Esophagus muscularis mucosa (tissue), 4 donors: ENCODE data around the gene GPR132. TPM values are rescaled to one million over a fixed set of nuclear protein-coding genes. Genes with fewer than 3 reads are reported as not detected.

Experiments
- DNase-seq: peaks from one replicate; pipeline ENCODE4 v3.0.0-alpha.2; 2017; ENCODE audit errors: extremely low spot score
- H3K27ac ChIP-seq, 4 donors: fragments of 200-600 bp; sonication (generic); replicated peaks in 1 of 4; 1 replicate in 3 of 4; 2 replicates in 1 of 4; pipeline ENCODE4 v1.5.1; 2016 to 2019; ENCODE audit warnings: mild to moderate bottlenecking in 1 of 4
- H3K27me3 ChIP-seq, 4 donors: fragments of 200-600 bp; sonication (generic); one replicate each; pipeline versions ENCODE4 v1.5.1 to v1.6.0; 2016 to 2019
- H3K36me3 ChIP-seq, 4 donors: fragments of 200-600 bp; sonication (generic); one replicate each; pipeline ENCODE4 v1.5.1; 2016 to 2019
- H3K4me1 ChIP-seq, 4 donors: fragments of 200-600 bp; sonication (generic); one replicate each; pipeline ENCODE4 v1.5.1; 2016 to 2019
- H3K4me3 ChIP-seq, 4 donors: fragments of 200-600 bp; sonication (generic); 1 replicate in 2 of 4; 2 replicates in 2 of 4; pipeline ENCODE4 v1.5.1; 2016 to 2019; ENCODE audit warnings: mild to moderate bottlenecking in 4 of 4, moderate library complexity in 1 of 4
- H3K9me3 ChIP-seq, 4 donors: fragments of 200-600 bp; sonication (generic); 1 replicate in 3 of 4; 2 replicates in 1 of 4; pipeline ENCODE4 v1.5.1; 2016 to 2019
- EP300 ChIP-seq: sonication (generic); formaldehyde crosslinking; IDR thresholded peaks from one replicate; pipeline ENCODE4 v1.6.1; 2017; ENCODE audit warnings: antibody characterized with exemption
- POLR2A ChIP-seq: fragments of 450-650 bp; IDR thresholded peaks from one replicate; pipeline ENCODE4 v1.6.1; 2017; ENCODE audit warnings: antibody characterized with exemption, moderate library complexity, mild to moderate bottlenecking, low read depth
- POLR2AphosphoS5 ChIP-seq, 2 donors: sonication (generic); formaldehyde crosslinking; IDR thresholded peaks; one replicate each; pipeline ENCODE4 v1.6.1; 2017; ENCODE audit warnings: antibody characterized with exemption in 2 of 2
- WGBS: methylation state at CpG from one replicate; pipeline ENCODE4 v1.1.5; 2018; 5-methylcytosine and 5-hydroxymethylcytosine counted together
- intact Hi-C: fragments of 100-400 bp; cut with DNase I; formaldehyde crosslinking; loops from one replicate; pipeline ENCODE4 v1.15.1; 2023
- total RNA-seq, 4 donors: library from RNA; depleted of rRNA; stranded (reverse); fragments of >200 nt; gene quantifications; one replicate each; pipeline versions ENCODE4 v1.1.0 to v1.2.1, GENCODE V29; 2016
- TF ChIP-seq, protein P1 (sequence below), 3 experiments: fragments of 200-600 bp in 2 of 3; fragments of 450-650 bp in 1 of 3; sonication (generic) in 2 of 3; IDR thresholded peaks; one replicate each; pipeline ENCODE4 v1.5.1; 2017 to 2019; ENCODE audit warnings: antibody characterized with exemption in 3 of 3, mild to moderate bottlenecking in 2 of 3, moderate library complexity in 1 of 3

GPR132 gene
- total RNA-seq, 4 donors from 2014 or later: 1.2 to 8.0 (median 2.1) TPM

DNA sequence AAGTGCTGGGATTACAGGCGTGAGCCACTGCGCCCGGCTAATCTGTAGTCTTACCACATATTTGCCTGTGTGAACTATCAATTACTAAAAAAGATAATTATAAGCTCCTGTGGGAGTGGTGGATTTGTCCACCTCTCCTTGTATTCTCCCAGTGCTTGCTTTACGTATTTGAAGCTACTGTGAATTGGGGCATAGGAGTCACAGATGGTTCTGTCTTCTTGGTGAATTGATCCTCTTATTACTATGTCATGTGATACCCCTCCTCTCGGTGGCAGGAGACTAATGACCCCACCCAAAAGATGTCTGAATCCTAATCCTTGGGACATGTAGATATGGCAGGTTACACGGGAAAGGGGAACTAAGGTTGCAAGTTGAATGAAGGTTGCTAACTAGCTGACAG is 11.8 kb downstream of the GPR132 start:
- WGBS: 89% methylated on average over 6 of the region's 6 CpGs
- H3K9me3 ChIP-seq: no peaks in the 10 kb centered on the region
- intact Hi-C loops: no loop called here
- H3K4me3 ChIP-seq: no peak overlapping the region
- no peak for TF ChIP-seq EP300
- TF ChIP-seq POLR2AphosphoS5 (IDR thresholded peaks at IDR 0.05): no peak
- TF ChIP-seq POLR2A: no peak
- TF ChIP-seq, protein P1, sequence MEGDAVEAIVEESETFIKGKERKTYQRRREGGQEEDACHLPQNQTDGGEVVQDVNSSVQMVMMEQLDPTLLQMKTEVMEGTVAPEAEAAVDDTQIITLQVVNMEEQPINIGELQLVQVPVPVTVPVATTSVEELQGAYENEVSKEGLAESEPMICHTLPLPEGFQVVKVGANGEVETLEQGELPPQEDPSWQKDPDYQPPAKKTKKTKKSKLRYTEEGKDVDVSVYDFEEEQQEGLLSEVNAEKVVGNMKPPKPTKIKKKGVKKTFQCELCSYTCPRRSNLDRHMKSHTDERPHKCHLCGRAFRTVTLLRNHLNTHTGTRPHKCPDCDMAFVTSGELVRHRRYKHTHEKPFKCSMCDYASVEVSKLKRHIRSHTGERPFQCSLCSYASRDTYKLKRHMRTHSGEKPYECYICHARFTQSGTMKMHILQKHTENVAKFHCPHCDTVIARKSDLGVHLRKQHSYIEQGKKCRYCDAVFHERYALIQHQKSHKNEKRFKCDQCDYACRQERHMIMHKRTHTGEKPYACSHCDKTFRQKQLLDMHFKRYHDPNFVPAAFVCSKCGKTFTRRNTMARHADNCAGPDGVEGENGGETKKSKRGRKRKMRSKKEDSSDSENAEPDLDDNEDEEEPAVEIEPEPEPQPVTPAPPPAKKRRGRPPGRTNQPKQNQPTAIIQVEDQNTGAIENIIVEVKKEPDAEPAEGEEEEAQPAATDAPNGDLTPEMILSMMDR (IDR thresholded peaks at IDR 0.05): no peak
- H3K4me1 ChIP-seq: peaks cover 0 to 1% (median under 1%) of the 10 kb centered on the region in 4 donors
- DNase-seq: no peak
- no peak overlapping the region for H3K27ac ChIP-seq
- H3K27me3 ChIP-seq: peaks cover 0 to 13% (median 0%) of the 10 kb centered on the region in 4 donors
- H3K36me3 ChIP-seq: no peaks in the 10 kb centered on the region

DNA sequence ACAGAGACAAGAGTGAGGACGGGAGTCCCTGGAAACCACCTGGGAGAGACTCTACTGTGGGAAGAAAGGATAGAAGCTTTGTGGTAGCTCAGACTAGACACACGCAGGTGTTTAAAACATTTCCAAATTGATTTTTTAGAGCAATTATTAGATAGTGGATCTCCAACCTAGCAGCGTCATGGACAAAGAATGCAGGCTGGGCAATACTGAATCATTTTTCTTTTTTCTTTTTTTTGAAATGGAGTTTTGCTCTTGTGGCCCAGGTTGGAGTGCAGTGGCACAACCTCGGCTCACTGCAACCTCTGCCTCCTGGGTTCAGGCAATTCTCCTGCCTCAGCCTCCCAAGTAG is 13.1 kb downstream of the GPR132 start:
- Histone ChIP-seq H3K4me1 (no peaks in the 10 kb centered on the region), H3K27ac (no peak overlapping the region), H3K36me3 (no peaks in the 10 kb centered on the region), H3K27me3 (peaks cover 0 to 19% (median 0%) of the 10 kb centered on the region in 4 donors), H3K9me3 (no peaks in the 10 kb centered on the region), H3K4me3 (no peak overlapping the region)
- TF ChIP-seq POLR2A: no peak
- no peak for TF ChIP-seq POLR2AphosphoS5 (IDR thresholded peaks at IDR 0.05)
- no peak for TF ChIP-seq EP300
- TF ChIP-seq, protein P1 (IDR thresholded peaks at IDR 0.05): no peak
- 74% methylated on average over 4 of the region's 4 CpGs for WGBS
- intact Hi-C loops: no loop called here
- no peak for DNase-seq

DNA sequence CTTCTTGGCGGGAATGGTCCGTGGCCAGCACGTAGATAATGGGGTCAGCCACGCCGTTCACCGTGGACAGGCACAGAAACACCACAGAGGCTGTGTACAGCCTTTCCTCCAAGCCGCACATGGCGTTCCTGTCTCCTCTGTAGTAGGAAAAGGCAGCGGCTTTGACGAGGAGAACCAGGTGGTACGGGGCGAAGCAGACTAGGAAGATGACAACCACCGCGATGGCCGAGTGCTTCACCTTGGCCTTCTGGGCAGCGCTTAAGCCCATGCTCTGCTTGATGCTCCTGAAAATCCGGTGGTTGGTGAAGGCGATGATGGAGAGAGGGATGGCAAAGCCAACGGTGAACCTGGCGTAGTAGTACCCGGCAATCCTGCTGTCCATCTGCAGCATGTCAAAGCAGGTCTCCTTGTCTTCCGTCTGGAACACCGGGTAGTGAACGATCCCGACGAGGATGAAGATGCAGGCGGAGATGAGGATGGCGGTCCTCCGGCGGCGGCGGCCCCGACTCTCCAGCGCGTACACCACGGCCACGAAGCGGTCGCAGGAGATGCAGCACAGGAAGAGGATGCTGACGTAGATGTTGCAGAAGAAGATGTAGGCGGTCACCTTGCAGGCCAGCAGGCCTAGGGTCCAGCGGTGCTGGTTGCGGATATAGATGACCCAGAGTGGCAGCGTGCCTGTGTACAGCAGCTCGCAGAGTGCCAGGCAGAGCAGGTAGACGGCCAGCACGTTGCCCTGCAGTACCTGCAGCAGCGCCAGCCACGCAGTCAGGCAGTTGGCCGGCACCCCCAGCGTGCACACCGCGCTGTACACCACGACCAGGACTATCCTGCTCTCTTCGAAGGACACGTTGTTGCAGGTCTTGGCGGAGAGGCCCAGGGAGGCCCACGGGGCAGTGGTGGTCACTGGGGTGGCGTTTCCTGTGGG is 13.8 kb downstream of the GPR132 start:
- Histone ChIP-seq H3K9me3 (no peaks in the 10 kb centered on the region), H3K4me3 (no peak overlapping the region), H3K27me3 (peaks cover 0 to 15% (median 0%) of the 10 kb centered on the region in 4 donors), H3K36me3 (no peaks in the 10 kb centered on the region), H3K4me1 (no peaks in the 10 kb centered on the region), H3K27ac (no peak overlapping the region)
- no peak for TF ChIP-seq EP300
- TF ChIP-seq POLR2AphosphoS5 (IDR thresholded peaks at IDR 0.05): no peak
- TF ChIP-seq POLR2A: no peak
- TF ChIP-seq, protein P1 (IDR thresholded peaks at IDR 0.05): no peak
- 95% methylated on average over 49 of the region's 59 CpGs for WGBS
- DNase-seq: no peak
- intact Hi-C loops: no loop called here

DNA sequence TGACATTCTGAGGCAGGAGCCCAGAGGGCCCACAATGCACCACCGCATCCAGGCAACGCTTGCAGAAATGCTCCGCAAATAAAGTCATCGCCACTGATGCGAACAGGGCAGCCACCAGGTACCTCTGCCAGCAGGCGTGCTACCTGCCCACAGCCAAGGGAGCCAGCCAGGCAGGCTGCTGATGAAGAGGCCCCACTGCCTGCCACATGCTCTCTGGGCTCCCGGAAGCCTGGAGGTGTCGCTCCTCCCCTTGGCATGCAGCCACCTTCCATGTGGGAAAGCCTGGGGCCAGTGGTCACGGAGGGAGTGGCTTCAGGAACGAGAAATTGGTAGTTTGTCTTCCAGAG is 14.7 kb downstream of the GPR132 start:
- Histone ChIP-seq H3K4me1 (peaks cover 3 to 8% (median 5%) of the 10 kb centered on the region in 4 donors), H3K9me3 (no peaks in the 10 kb centered on the region), H3K4me3 (no peak overlapping the region), H3K27me3 (peaks cover 0 to 13% (median 0%) of the 10 kb centered on the region in 4 donors), H3K36me3 (no peaks in the 10 kb centered on the region), H3K27ac (no peak overlapping the region)
- intact Hi-C loops: no loop called here
- no peak for DNase-seq
- TF ChIP-seq, protein P1 (IDR thresholded peaks at IDR 0.05): no peak
- no peak for TF ChIP-seq POLR2AphosphoS5 (IDR thresholded peaks at IDR 0.05)
- WGBS: 34% methylated on average over 4 of the region's 10 CpGs
